Mesenchymal stem cell (in vitro differentiated cells and primary cell): Measurements from ENCODE around the gene CEACAM19.
A peak's percentile ranks its signal among the peaks of the same experiment; 100 is the strongest.

Source experiments
- DNase-seq: peaks from one replicate; pipeline ENCODE4 v3.0.0-alpha.2; 2013
- H2AFZ ChIP-seq: one replicate; pipeline ENCODE4 v1.6.1; 2013; ENCODE audit warnings: low read depth, mild to moderate bottlenecking, control low read depth, inconsistent platforms, low read length, moderate library complexity
- H2AK5ac ChIP-seq: 2 replicates; pipeline ENCODE4 v1.6.1; 2013; ENCODE audit warnings: low read length, moderate library complexity, mild to moderate bottlenecking, inconsistent platforms; ENCODE audit not compliant: severe bottlenecking
- H2BK120ac ChIP-seq: one replicate; pipeline ENCODE4 v1.6.1; 2013; ENCODE audit warnings: low read depth, mild to moderate bottlenecking, inconsistent platforms, low read length, moderate library complexity
- H2BK12ac ChIP-seq, 2 experiments: one replicate each; pipeline ENCODE4 v1.6.1; 2013; ENCODE audit warnings: inconsistent platforms in 2 of 2, low read length in 2 of 2, mild to moderate bottlenecking in 2 of 2, moderate library complexity in 2 of 2, control low read depth in 1 of 2
- H2BK15ac ChIP-seq: one replicate; pipeline ENCODE4 v1.6.1; 2013; ENCODE audit warnings: mild to moderate bottlenecking, low read depth, inconsistent platforms; ENCODE audit not compliant: poor library complexity, severe bottlenecking
- H2BK5ac ChIP-seq: 2 replicates; pipeline ENCODE4 v1.6.1; 2013; ENCODE audit warnings: low read depth, mild to moderate bottlenecking, low read length, control low read depth, inconsistent platforms; ENCODE audit not compliant: poor library complexity, severe bottlenecking
- H3K14ac ChIP-seq, 2 experiments: one replicate each; pipeline ENCODE4 v1.6.1; 2013; ENCODE audit warnings: inconsistent platforms in 2 of 2, low read length in 2 of 2, control low read depth in 1 of 2, mild to moderate bottlenecking in 1 of 2, moderate library complexity in 1 of 2
- H3K18ac ChIP-seq, 2 experiments: one replicate each; pipeline ENCODE4 v1.6.1; 2013; ENCODE audit warnings: inconsistent platforms in 2 of 2, low read length in 2 of 2, control low read depth in 1 of 2, low read depth in 1 of 2, mild to moderate bottlenecking in 1 of 2
- H3K23ac ChIP-seq, 2 experiments: one replicate each; pipeline ENCODE4 v1.6.1; 2013; ENCODE audit warnings: inconsistent platforms in 2 of 2, low read length in 2 of 2, mild to moderate bottlenecking in 2 of 2, moderate library complexity in 2 of 2, control low read depth in 1 of 2
- H3K27ac ChIP-seq: 2 replicates; pipeline ENCODE4 v1.5.1; 2013; ENCODE audit warnings: mild to moderate bottlenecking, moderate library complexity, low read length, control low read depth, inconsistent platforms; ENCODE audit not compliant: poor library complexity, severe bottlenecking
- H3K27me3 ChIP-seq, 2 experiments: 2 replicates each; pipeline versions ENCODE4 v1.6.1 to v1.7.0; 2013; ENCODE audit warnings: low read length in 2 of 2, mild to moderate bottlenecking in 2 of 2, moderate library complexity in 2 of 2, control low read depth in 1 of 2, inconsistent platforms in 1 of 2; ENCODE audit not compliant: control insufficient read depth in 1 of 2, insufficient read depth in 1 of 2
- H3K36me3 ChIP-seq, 2 experiments: 2 replicates each; pipeline versions ENCODE4 v1.6.1 to v1.7.0; 2013; ENCODE audit warnings: low read length in 2 of 2, control low read depth in 1 of 2, inconsistent platforms in 1 of 2, low read depth in 1 of 2, mild to moderate bottlenecking in 1 of 2; ENCODE audit not compliant: insufficient read depth in 2 of 2, control insufficient read depth in 1 of 2
- H3K4ac ChIP-seq, 2 experiments: one replicate each; pipeline ENCODE4 v1.6.1; 2013; ENCODE audit warnings: inconsistent platforms in 2 of 2, low read length in 2 of 2, mild to moderate bottlenecking in 2 of 2, moderate library complexity in 2 of 2, control low read depth in 1 of 2, low read depth in 1 of 2
- H3K4me1 ChIP-seq: 2 replicates; pipeline ENCODE4 v1.6.1; 2013; ENCODE audit warnings: low read depth, low read length, control low read depth; ENCODE audit not compliant: control insufficient read depth, insufficient read depth
- H3K4me2 ChIP-seq: 2 replicates; pipeline ENCODE4 v1.6.1; 2013; ENCODE audit warnings: low read length, mild to moderate bottlenecking, inconsistent platforms; ENCODE audit not compliant: poor library complexity, severe bottlenecking
- H3K4me3 ChIP-seq, 2 experiments: 2 replicates each; pipeline versions ENCODE4 v1.5.1 to v1.7.0; 2013; ENCODE audit warnings: low read length in 2 of 2, mild to moderate bottlenecking in 2 of 2, control low read depth in 1 of 2, low read depth in 1 of 2; ENCODE audit not compliant: insufficient read depth in 1 of 2
- H3K79me1 ChIP-seq: replicated peaks from 2 replicates; pipeline ENCODE4 v1.6.1; 2013; ENCODE audit warnings: mild to moderate bottlenecking, control low read depth, low read length, inconsistent platforms; ENCODE audit not compliant: poor library complexity, severe bottlenecking
- H3K9ac ChIP-seq: 2 replicates; pipeline ENCODE4 v1.7.0; 2013; ENCODE audit warnings: mild to moderate bottlenecking, low read length, moderate library complexity
- H3K9me3 ChIP-seq: 2 replicates; pipeline ENCODE4 v1.7.0; 2013; ENCODE audit warnings: mild to moderate bottlenecking, low read length; ENCODE audit not compliant: control insufficient read depth
- H4K8ac ChIP-seq: one replicate; pipeline ENCODE4 v1.6.1; 2013; ENCODE audit warnings: inconsistent platforms, mild to moderate bottlenecking, low read length, moderate library complexity
- H4K91ac ChIP-seq: one replicate; pipeline ENCODE4 v1.6.1; 2013; ENCODE audit warnings: mild to moderate bottlenecking, low read length, inconsistent platforms
- WGBS: methylation state at CpG from one replicate; pipeline ENCODE4 v1.1.7; 2013; ENCODE audit warnings: mixed read lengths; 5-methylcytosine and 5-hydroxymethylcytosine counted together

Gene CEACAM19

GRCh38 chr19:44725251-44725650 lies 54.0 kb downstream of the CEACAM19 start:
- peak overlapping the region; percentile 14 to 57 for H2BK12ac ChIP-seq

DNA sequence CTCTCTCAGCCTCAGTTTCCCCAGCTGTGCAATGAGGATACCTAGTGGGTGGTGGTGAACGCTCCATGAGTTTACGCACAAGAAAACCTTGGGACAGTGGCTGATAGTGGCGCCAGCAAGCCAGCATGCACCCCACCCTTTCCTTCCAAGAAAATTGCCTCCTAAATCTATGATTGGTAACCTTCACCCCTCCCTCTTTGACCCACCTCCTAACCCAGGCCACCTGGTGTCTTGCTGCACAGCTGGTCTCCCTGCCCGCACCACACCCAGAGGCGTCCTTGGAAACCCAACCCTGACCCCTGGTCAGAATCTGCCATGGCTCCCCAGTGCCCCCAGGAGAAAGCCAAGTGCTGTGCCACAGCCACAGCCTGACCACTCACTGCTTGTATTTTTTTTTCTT lies 54.4 kb downstream of the CEACAM19 start:
- Histone ChIP-seq H4K91ac (no peak overlapping the region), H4K8ac (no peak overlapping the region), H2BK15ac (no peak overlapping the region), H2BK5ac (no peak overlapping the region), H3K14ac (no peak overlapping the region), H3K4me1 (peaks cover 16% of the 10 kb centered on the region), H3K18ac (peak overlapping the region in 1 of 2 experiments; percentile 13), H2BK12ac (peak overlapping the region; percentile 14 to 27), H3K4ac (peak overlapping the region in 1 of 2 experiments; percentile 36), H3K4me2 (no peak overlapping the region), H3K9me3 (no peaks in the 10 kb centered on the region), H3K4me3 (no peak overlapping the region), H2AK5ac (no peak overlapping the region), H3K27me3 (no peaks in the 10 kb centered on the region), H3K23ac (no peak overlapping the region), H3K27ac (no peak overlapping the region), H3K36me3 (no peaks in the 10 kb centered on the region), H3K9ac (no peak overlapping the region), H2AFZ (no peak overlapping the region), H3K79me1 (no peaks in the 10 kb centered on the region), H2BK120ac (no peak overlapping the region)
- DNase-seq = no peak
- WGBS = 91% methylated on average over 5 of the region's 5 CpGs

More at GRCh38 chr19:44725251-44725650, 54.0 kb downstream of the CEACAM19 start:
- H2BK15ac ChIP-seq = peak overlapping the region; percentile 31
- H3K4me3 ChIP-seq = no peak overlapping the region
- no peaks in the 10 kb centered on the region for H3K79me1 ChIP-seq
- no peaks in the 10 kb centered on the region for H3K27me3 ChIP-seq
- no peak overlapping the region for H3K27ac ChIP-seq
- no peaks in the 10 kb centered on the region for H3K9me3 ChIP-seq
- no peak overlapping the region for H3K23ac ChIP-seq
- WGBS = 40% methylated on average over 17 of the region's 18 CpGs
- peaks cover 16% of the 10 kb centered on the region for H3K4me1 ChIP-seq
- peak; percentile 22 for DNase-seq
- no peak overlapping the region for H3K14ac ChIP-seq
- no peak overlapping the region for H4K8ac ChIP-seq
- no peak overlapping the region for H2AK5ac ChIP-seq
- no peaks in the 10 kb centered on the region for H3K36me3 ChIP-seq
- no peak overlapping the region for H2AFZ ChIP-seq
- peak overlapping the region; percentile 23 for H2BK120ac ChIP-seq
- H2BK5ac ChIP-seq = no peak overlapping the region
- H3K9ac ChIP-seq = no peak overlapping the region
- peak overlapping the region; percentile 12 to 61 for H3K18ac ChIP-seq
- no peak overlapping the region for H3K4me2 ChIP-seq
- H3K4ac ChIP-seq = peak overlapping the region in 1 of 2 experiments; percentile 36
- no peak overlapping the region for H4K91ac ChIP-seq

- no peak overlapping the region for H2BK5ac ChIP-seq
- H4K8ac ChIP-seq = peak overlapping the region; percentile 14
- H3K23ac ChIP-seq = no peak overlapping the region
- no peak overlapping the region for H3K4me2 ChIP-seq
- no peaks in the 10 kb centered on the region for H3K79me1 ChIP-seq
- 97% methylated on average over 12 of the region's 12 CpGs for WGBS
- H4K91ac ChIP-seq = no peak overlapping the region
- no peak overlapping the region for H3K4me3 ChIP-seq
- H3K27ac ChIP-seq = no peak overlapping the region
- no peak overlapping the region for H2BK120ac ChIP-seq
- H3K9ac ChIP-seq = no peak overlapping the region
- no peak overlapping the region for H3K14ac ChIP-seq
- no peaks in the 10 kb centered on the region for H3K9me3 ChIP-seq
- DNase-seq = no peak
- H3K4ac ChIP-seq = no peak overlapping the region
- peaks cover 15% of the 10 kb centered on the region for H3K4me1 ChIP-seq
- H2AFZ ChIP-seq = no peak overlapping the region
- H2AK5ac ChIP-seq = no peak overlapping the region
- no peak overlapping the region for H2BK12ac ChIP-seq
- no peak overlapping the region for H2BK15ac ChIP-seq
- H3K36me3 ChIP-seq = no peaks in the 10 kb centered on the region
- H3K18ac ChIP-seq = no peak overlapping the region
- no peaks in the 10 kb centered on the region for H3K27me3 ChIP-seq
Measured at GRCh38 chr19:44726465-44726864, 55.2 kb downstream of the CEACAM19 start.

DNA sequence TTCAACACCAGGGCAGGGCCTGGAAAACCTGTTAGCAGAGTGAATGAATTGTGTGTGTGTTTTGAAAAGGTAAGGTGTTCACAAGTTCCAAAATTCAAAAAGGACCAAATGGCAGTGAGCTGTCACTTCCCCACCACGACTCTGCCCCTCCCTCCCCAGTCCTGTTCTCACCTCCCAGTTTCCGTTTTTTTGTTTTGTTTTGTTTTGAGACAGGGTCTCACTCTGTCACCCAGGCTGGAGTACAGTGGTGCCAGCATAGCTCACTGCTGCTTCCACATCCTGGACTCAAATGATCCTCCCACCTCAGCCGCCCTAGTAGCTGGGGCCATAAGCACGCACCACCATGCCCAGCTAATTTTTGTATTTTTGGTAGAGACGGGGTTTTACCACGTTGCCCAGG lies 56.9 kb downstream of the CEACAM19 start:
- H3K79me1 ChIP-seq = no peaks in the 10 kb centered on the region
- no peak overlapping the region for H2BK5ac ChIP-seq
- H3K4me1 ChIP-seq = peaks cover 11% of the 10 kb centered on the region
- no peak overlapping the region for H2BK15ac ChIP-seq
- 70% methylated on average over 6 of the region's 6 CpGs for WGBS
- H3K9ac ChIP-seq = no peak overlapping the region
- no peak overlapping the region for H2AK5ac ChIP-seq
- no peak overlapping the region for H4K8ac ChIP-seq
- no peak overlapping the region for H3K18ac ChIP-seq
- H2BK12ac ChIP-seq = no peak overlapping the region
- no peak overlapping the region for H3K23ac ChIP-seq
- no peak overlapping the region for H4K91ac ChIP-seq
- no peak overlapping the region for H3K4ac ChIP-seq
- no peak overlapping the region for H3K14ac ChIP-seq
- no peak overlapping the region for H3K27ac ChIP-seq
- H3K4me3 ChIP-seq = no peak overlapping the region
- no peaks in the 10 kb centered on the region for H3K36me3 ChIP-seq
- H2AFZ ChIP-seq = no peak overlapping the region
- H3K27me3 ChIP-seq = no peaks in the 10 kb centered on the region
- no peak overlapping the region for H2BK120ac ChIP-seq
- no peak for DNase-seq
- no peaks in the 10 kb centered on the region for H3K9me3 ChIP-seq
- no peak overlapping the region for H3K4me2 ChIP-seq
